Mesothelial cell of epicardium (in vitro differentiated cells): Measurements from ENCODE around the gene POLK. TPM values are rescaled to one million over a fixed set of nuclear protein-coding genes. Genes with fewer than 3 reads are reported as not detected.
"Not testable (repeated sequence)": the region's sequence is repeated elsewhere in the genome, so short reads cannot be mapped to it uniquely, and the experiment has no call there.

Source experiments
- DNase-seq, 2 experiments: peaks; one replicate each; pipeline ENCODE4 v3.0.0; 2021; ENCODE audit warnings: low spot score in 2 of 2; ENCODE audit not compliant: unreplicated experiment in 2 of 2
- H3K27ac Mint-ChIP-seq: 2 replicates; pipeline ENCODE4 v1.8.0; 2021; ENCODE audit warnings: mixed read lengths
- H3K27me3 Mint-ChIP-seq: 2 replicates; pipeline ENCODE4 v1.8.0; 2021; ENCODE audit warnings: low read depth, mixed read lengths
- H3K36me3 Mint-ChIP-seq: 2 replicates; pipeline ENCODE4 v1.8.0; 2021; ENCODE audit warnings: mixed read lengths
- H3K4me1 Mint-ChIP-seq: 2 replicates; pipeline ENCODE4 v1.8.0; 2021; ENCODE audit warnings: mixed read lengths
- H3K4me3 Mint-ChIP-seq: 2 replicates; pipeline ENCODE4 v1.8.0; 2021; ENCODE audit warnings: mild to moderate bottlenecking, moderate library complexity, mixed read lengths
- H3K9me3 Mint-ChIP-seq: 2 replicates; pipeline ENCODE4 v1.8.0; 2021; ENCODE audit warnings: mixed read lengths
- CTCF ChIP-seq: fragments of 200-600 bp; sonication (generic); IDR thresholded peaks from one replicate; pipeline ENCODE4 v1.5.0; 2021; ENCODE audit warnings: antibody characterized with exemption; ENCODE audit not compliant: unreplicated experiment
- total RNA-seq: library from RNA; stranded (reverse); gene quantifications from 3 replicates; pipeline ENCODE4 v1.2.1, GENCODE V29; 2021

The POLK gene
- total RNA-seq, 1 donor from 2014 or later: 29.2 TPM

GRCh38 chr5:75482482-75482881, 29.2 kb upstream of the POLK start:
- Mint-ChIP-seq H3K9me3 (peaks cover 57% of the 10 kb centered on the region), H3K27ac (no peak overlapping the region), H3K4me3 (no peak overlapping the region), H3K27me3 (no peaks in the 10 kb centered on the region), H3K4me1 (no peaks in the 10 kb centered on the region), H3K36me3 (peaks cover 50% of the 10 kb centered on the region)
- no peak for TF ChIP-seq CTCF
- DNase-seq: no peak

GRCh38 chr5:75484605-75485004, 27.1 kb upstream of the POLK start:
- no peak for TF ChIP-seq CTCF
- H3K27me3 Mint-ChIP-seq: no peaks in the 10 kb centered on the region
- H3K4me3 Mint-ChIP-seq: no peak overlapping the region
- no peak overlapping the region for H3K27ac Mint-ChIP-seq
- no peaks in the 10 kb centered on the region for H3K4me1 Mint-ChIP-seq
- DNase-seq: no peak
- peaks cover 61% of the 10 kb centered on the region for H3K36me3 Mint-ChIP-seq
- peaks cover 70% of the 10 kb centered on the region for H3K9me3 Mint-ChIP-seq

GRCh38 chr5:75489847-75490246, 21.8 kb upstream of the POLK start:
- H3K27ac Mint-ChIP-seq, H3K4me3 Mint-ChIP-seq, H3K4me1 Mint-ChIP-seq, H3K27me3 Mint-ChIP-seq, DNase-seq: not testable (repeated sequence)
- peaks cover 65% of the 10 kb centered on the region for H3K36me3 Mint-ChIP-seq
- H3K9me3 Mint-ChIP-seq: peaks cover 62% of the 10 kb centered on the region

GRCh38 chr5:75491621-75492020, 20.1 kb upstream of the POLK start:
- H3K36me3 Mint-ChIP-seq: peaks cover 56% of the 10 kb centered on the region
- no peak for TF ChIP-seq CTCF
- H3K4me3 Mint-ChIP-seq: no peak overlapping the region

GRCh38 chr5:75496026-75496425, 15.7 kb upstream of the POLK start:
- no peak overlapping the region for H3K4me3 Mint-ChIP-seq
- H3K36me3 Mint-ChIP-seq: peaks cover 46% of the 10 kb centered on the region
- peaks cover 11% of the 10 kb centered on the region for H3K9me3 Mint-ChIP-seq
- TF ChIP-seq CTCF: no peak
- no peak overlapping the region for H3K27ac Mint-ChIP-seq
- DNase-seq: no peak
- H3K4me1 Mint-ChIP-seq: no peaks in the 10 kb centered on the region
- H3K27me3 Mint-ChIP-seq: no peaks in the 10 kb centered on the region

More at GRCh38 chr5:75491621-75492020, 20.1 kb upstream of the POLK start:
- H3K27ac Mint-ChIP-seq: no peak overlapping the region
- DNase-seq: no peak
- no peaks in the 10 kb centered on the region for H3K27me3 Mint-ChIP-seq
- H3K4me1 Mint-ChIP-seq: no peaks in the 10 kb centered on the region
- peaks cover 45% of the 10 kb centered on the region for H3K9me3 Mint-ChIP-seq

- Mint-ChIP-seq H3K27me3 (no peaks in the 10 kb centered on the region), H3K4me1 (no peaks in the 10 kb centered on the region), H3K9me3 (peaks cover 7% of the 10 kb centered on the region), H3K27ac (no peak overlapping the region), H3K4me3 (no peak overlapping the region), H3K36me3 (peaks cover 32% of the 10 kb centered on the region)
- no peak for DNase-seq
- no peak for TF ChIP-seq CTCF
These were observed 13.4 kb upstream of the POLK start for GRCh38 chr5:75498208-75498777.

GRCh38 chr5:75498875-75499274, 12.8 kb upstream of the POLK start:
- not testable (repeated sequence) for H3K27me3 Mint-ChIP-seq, H3K9me3 Mint-ChIP-seq, H3K27ac Mint-ChIP-seq, H3K4me3 Mint-ChIP-seq, H3K4me1 Mint-ChIP-seq, DNase-seq
- peaks cover 32% of the 10 kb centered on the region for H3K36me3 Mint-ChIP-seq

GRCh38 chr5:75505112-75505511, 6.6 kb upstream of the POLK start:
- peak overlapping the region; percentile 72 for H3K27ac Mint-ChIP-seq
- H3K4me1 Mint-ChIP-seq: peaks cover 26% of the 10 kb centered on the region
- peaks cover 10% of the 10 kb centered on the region for H3K9me3 Mint-ChIP-seq
- not testable (repeated sequence) for DNase-seq, H3K4me3 Mint-ChIP-seq, H3K27me3 Mint-ChIP-seq
- peaks cover 13% of the 10 kb centered on the region for H3K36me3 Mint-ChIP-seq
